Astrocyte (in vitro differentiated cells and primary cell): ENCODE measurements around the gene TRMT11.

ENCODE experiments used
- CTCF ChIP-seq: IDR thresholded peaks from 2 replicates; pipeline ENCODE4 v1.5.1; 2011; ENCODE audit warnings: low read depth, mild to moderate bottlenecking, inconsistent platforms, low read length, moderate library complexity; ENCODE audit not compliant: insufficient read depth
- EZH2 ChIP-seq: IDR thresholded peaks from 2 replicates; pipeline ENCODE4 v1.6.1; 2012; ENCODE audit warnings: mild to moderate bottlenecking, low read length, inconsistent platforms; ENCODE audit not compliant: insufficient read depth

GRCh38 chr6:125979101-125979500, 7.2 kb upstream of the TRMT11 start:
- TF ChIP-seq CTCF = no peak
- no peak for TF ChIP-seq EZH2
